H1 (cell line): ENCODE measurements around the gene FBXW8. TPM values are rescaled to one million over a fixed set of nuclear protein-coding genes. Genes with fewer than 3 reads are reported as not detected.

Experiments
- CTCF ChIA-PET: fragments of 300-600 bp; sonication (Branson Sonifier 250); formaldehyde crosslinking; loops from one replicate; lab custom pipeline; 2021; ENCODE audit not compliant: partially characterized antibody; lab: Charles Lee
- POLR2A ChIA-PET: fragments of 300-600 bp; sonication (Branson Sonifier 250); formaldehyde crosslinking; loops from one replicate; lab custom pipeline; 2021; ENCODE audit warnings: inconsistent platforms; ENCODE audit not compliant: partially characterized antibody; lab: Charles Lee
- DNase-seq, 2 experiments: peaks; one replicate each; pipeline versions ENCODE4 v3.0.0 to v3.0.0-alpha.2; 2010 to 2022; ENCODE audit warnings: low spot score in 2 of 2, low read depth in 1 of 2, mixed read lengths in 1 of 2
- FAIRE-seq: peaks from 2 replicates; lab custom pipeline; 2011; peaks lifted over from hg19 to GRCh38; lab: Jason Lieb, UNC
- H2AFZ ChIP-seq: 2 replicates; pipeline ENCODE4 v1.8.1; 2012; ENCODE audit warnings: low read length, inconsistent platforms
- H2AK5ac ChIP-seq: 2 replicates; pipeline ENCODE4 v1.6.1; 2013; ENCODE audit warnings: low read depth, low read length
- H2BK120ac ChIP-seq: replicated peaks from 2 replicates; pipeline ENCODE3; 2013; ENCODE audit warnings: low read depth, low read length, inconsistent platforms
- H2BK12ac ChIP-seq: 2 replicates; pipeline ENCODE4 v1.6.1; 2013; ENCODE audit warnings: low read depth, low read length
- H2BK15ac ChIP-seq: 2 replicates; pipeline ENCODE4 v1.6.1; 2013; ENCODE audit warnings: low read length
- H2BK20ac ChIP-seq: 2 replicates; pipeline ENCODE4 v1.6.1; 2013; ENCODE audit warnings: low read length
- H2BK5ac ChIP-seq: 2 replicates; pipeline ENCODE4 v1.6.1; 2013; ENCODE audit warnings: low read depth, low read length
- H3K14ac ChIP-seq: 2 replicates; pipeline ENCODE4 v1.6.1; 2013; ENCODE audit warnings: inconsistent platforms; ENCODE audit not compliant: insufficient read length
- H3K18ac ChIP-seq: 2 replicates; pipeline ENCODE4 v1.6.1; 2013; ENCODE audit warnings: low read length; ENCODE audit errors: extremely low read depth
- H3K23ac ChIP-seq: 2 replicates; pipeline ENCODE4 v1.6.1; 2013; ENCODE audit warnings: inconsistent platforms; ENCODE audit not compliant: insufficient read length
- H3K23me2 ChIP-seq: 2 replicates; pipeline ENCODE4 v1.6.1; 2013; ENCODE audit warnings: low read depth, low read length
- H3K27ac ChIP-seq: 2 replicates; pipeline ENCODE4 v1.6.1; 2011; ENCODE audit warnings: low read depth, low read length, inconsistent platforms
- H3K27me3 ChIP-seq, 4 experiments: replicated peaks in 1 of 4; 1 replicate in 1 of 4; 2 replicates in 3 of 4; pipeline versions ENCODE4 v1.6.1 to v1.8.1; 2011 to 2013; ENCODE audit warnings: low read length in 3 of 4, mild to moderate bottlenecking in 3 of 4, inconsistent platforms in 2 of 4, mixed read lengths in 2 of 4, moderate library complexity in 1 of 4; ENCODE audit not compliant: control insufficient read depth in 3 of 4, insufficient read depth in 3 of 4; ENCODE audit errors: extremely low read depth in 1 of 4
- H3K36me3 ChIP-seq, 4 experiments: 2 replicates each; pipeline versions ENCODE4 v1.6.1 to v1.8.1; 2011 to 2013; ENCODE audit warnings: mild to moderate bottlenecking in 4 of 4, low read length in 3 of 4, moderate library complexity in 2 of 4, control low read depth in 1 of 4, inconsistent platforms in 1 of 4; ENCODE audit not compliant: insufficient read depth in 4 of 4, control insufficient read depth in 2 of 4
- H3K4ac ChIP-seq: replicated peaks from 2 replicates; pipeline ENCODE3; 2013; ENCODE audit warnings: low read length, low read depth, mixed read lengths, inconsistent platforms; ENCODE audit not compliant: insufficient read length
- H3K4me1 ChIP-seq, 4 experiments: replicated peaks in 1 of 4; 1 replicate in 1 of 4; 2 replicates in 3 of 4; pipeline versions ENCODE4 v1.6.1 to v1.8.1; 2011 to 2013; ENCODE audit warnings: low read length in 3 of 4, inconsistent platforms in 2 of 4, mixed read lengths in 1 of 4; ENCODE audit not compliant: insufficient read depth in 4 of 4, control insufficient read depth in 3 of 4
- H3K4me2 ChIP-seq, 2 experiments: 2 replicates each; pipeline versions ENCODE4 v1.6.1 to v1.8.1; 2011 to 2013; ENCODE audit warnings: low read depth in 2 of 2, low read length in 2 of 2, control low read depth in 1 of 2, inconsistent platforms in 1 of 2, mild to moderate bottlenecking in 1 of 2; ENCODE audit not compliant: insufficient read depth in 1 of 2
- H3K4me3 ChIP-seq, 4 experiments: fragments of 200-600, 300-600 bp in 1 of 4; sonication (generic), shearing (Covaris generic), sonication (Bioruptor Twin) in 1 of 4; 2 replicates each; pipeline versions ENCODE4 v1.5.1 to v1.8.1; 2011 to 2016; ENCODE audit warnings: low read length in 4 of 4, low read depth in 3 of 4, control low read depth in 2 of 4, inconsistent platforms in 2 of 4, mild to moderate bottlenecking in 2 of 4, mixed read lengths in 1 of 4, moderate library complexity in 1 of 4; ENCODE audit not compliant: insufficient read depth in 2 of 4; ENCODE audit errors: extremely low read depth in 1 of 4
- H3K56ac ChIP-seq: replicated peaks from 2 replicates; pipeline ENCODE3; 2013; ENCODE audit warnings: low read depth, mild to moderate bottlenecking, mixed read lengths, low read length, inconsistent platforms; ENCODE audit not compliant: insufficient read length
- H3K79me1 ChIP-seq: 2 replicates; pipeline ENCODE4 v1.6.1; 2013; ENCODE audit warnings: low read depth, low read length, control low read depth
- H3K79me2 ChIP-seq, 2 experiments: 2 replicates each; pipeline versions ENCODE4 v1.6.1 to v1.8.1; 2012 to 2013; ENCODE audit warnings: low read length in 2 of 2, mild to moderate bottlenecking in 2 of 2, inconsistent platforms in 1 of 2; ENCODE audit not compliant: insufficient read depth in 2 of 2, control insufficient read depth in 1 of 2
- H3K9ac ChIP-seq, 4 experiments: replicated peaks in 1 of 4; 1 replicate in 1 of 4; 2 replicates in 3 of 4; pipeline versions ENCODE4 v1.6.1 to v1.8.1; 2011 to 2013; ENCODE audit warnings: low read depth in 3 of 4, low read length in 3 of 4, control low read depth in 2 of 4, mild to moderate bottlenecking in 2 of 4, moderate library complexity in 2 of 4, inconsistent platforms in 1 of 4; ENCODE audit errors: extremely low read depth in 1 of 4
- H3K9me3 ChIP-seq, 2 experiments: 2 replicates each; pipeline versions ENCODE4 v1.6.1 to v1.8.1; 2012 to 2013; ENCODE audit warnings: mild to moderate bottlenecking in 2 of 2, moderate library complexity in 2 of 2, control low read depth in 1 of 2, inconsistent platforms in 1 of 2, low read depth in 1 of 2, low read length in 1 of 2, mixed read lengths in 1 of 2; ENCODE audit not compliant: insufficient read depth in 2 of 2
- H4K20me1 ChIP-seq, 2 experiments: replicated peaks in 1 of 2; 2 replicates each; pipeline versions ENCODE3 to v1.8.1; 2011 to 2013; ENCODE audit warnings: inconsistent platforms in 2 of 2, low read length in 2 of 2, mild to moderate bottlenecking in 1 of 2; ENCODE audit not compliant: insufficient read depth in 2 of 2, control insufficient read depth in 1 of 2
- H4K5ac ChIP-seq: 2 replicates; pipeline ENCODE4 v1.6.1; 2013; ENCODE audit warnings: low read length, low read depth, mixed read lengths, inconsistent platforms; ENCODE audit not compliant: insufficient read length
- H4K8ac ChIP-seq: 2 replicates; pipeline ENCODE4 v1.8.0; 2013; ENCODE audit warnings: mild to moderate bottlenecking, moderate library complexity, low read length, inconsistent platforms; ENCODE audit not compliant: insufficient read depth; ENCODE audit errors: extremely low read depth
- H4K91ac ChIP-seq: replicated peaks from 2 replicates; pipeline ENCODE3; 2013; ENCODE audit warnings: low read length, mixed read lengths, inconsistent platforms; ENCODE audit not compliant: insufficient read length
- BRCA1 ChIP-seq: IDR thresholded peaks from 2 replicates; pipeline ENCODE4 v1.6.1; 2012; ENCODE audit warnings: low read depth, low read length, improper control_type of control experiment
- EP300 ChIP-seq, 2 experiments: IDR thresholded peaks; 1 replicate in 1 of 2; 2 replicates in 1 of 2; pipeline ENCODE4 v1.6.1; 2011 to 2012; ENCODE audit warnings: low read depth in 2 of 2, low read length in 2 of 2, mild to moderate bottlenecking in 2 of 2, borderline replicate concordance in 1 of 2, inconsistent platforms in 1 of 2, moderate library complexity in 1 of 2
- EZH2 ChIP-seq: fragments of 200-600 bp; sonication (generic); IDR thresholded peaks from 2 replicates; pipeline ENCODE4 v1.7.1; 2012; ENCODE audit warnings: low read depth, mild to moderate bottlenecking, moderate library complexity, low read length, inconsistent platforms; ENCODE audit not compliant: severe bottlenecking
- FOSL1 ChIP-seq: IDR thresholded peaks from 2 replicates; pipeline ENCODE4 v1.6.1; 2011; ENCODE audit warnings: mild to moderate bottlenecking, low read depth, low read length, moderate library complexity; ENCODE audit not compliant: insufficient read depth
- GTF2F1 ChIP-seq: IDR thresholded peaks from 2 replicates; pipeline ENCODE4 v1.6.1; 2012; ENCODE audit warnings: low read depth, low read length, improper control_type of control experiment, borderline replicate concordance
- JUN ChIP-seq: IDR thresholded peaks from 2 replicates; pipeline ENCODE4 v1.6.1; 2011; ENCODE audit warnings: low read depth, mild to moderate bottlenecking, improper control_type of control experiment, low read length
- POU5F1 ChIP-seq: IDR thresholded peaks from 2 replicates; pipeline ENCODE4 v1.6.1; 2011; ENCODE audit warnings: low read depth, mild to moderate bottlenecking, low read length, moderate library complexity
- SAP30 ChIP-seq: fragments of 300-600 bp; sonication (generic); IDR thresholded peaks from 2 replicates; pipeline ENCODE4 v1.7.1; 2012; ENCODE audit warnings: low read length, moderate library complexity, mild to moderate bottlenecking, inconsistent platforms; ENCODE audit not compliant: insufficient read depth, insufficient replicate concordance
- SIN3A ChIP-seq, 2 experiments: IDR thresholded peaks in 1 of 2; conservative IDR thresholded peaks in 1 of 2; 2 replicates each; pipeline ENCODE4 v1.6.1; 2011 to 2012; ENCODE audit warnings: low read length in 2 of 2, improper control_type of control experiment in 1 of 2, low read depth in 1 of 2, mild to moderate bottlenecking in 1 of 2
- SIRT6 ChIP-seq: IDR thresholded peaks from one replicate; pipeline ENCODE4 v1.7.1; 2012; ENCODE audit warnings: low read length, inconsistent platforms
- TCF12 ChIP-seq: IDR thresholded peaks from 2 replicates; pipeline ENCODE4 v1.6.1; 2011; ENCODE audit warnings: low read depth, mild to moderate bottlenecking, low read length
- WGBS, 2 experiments: shearing (Covaris generic) in 1 of 2; methylation state at CpG; one replicate each; pipeline versions ENCODE4 v1.1.6 to v1.1.7; 2013 to 2015; ENCODE audit warnings: low lambda C conversion rate in 2 of 2, mixed read lengths in 2 of 2, inconsistent platforms in 1 of 2, low coverage in 1 of 2, missing lambda C conversion rate in 1 of 2; ENCODE audit not compliant: insufficient replicate concordance in 2 of 2, insufficient coverage in 1 of 2, insufficient read length in 1 of 2; ENCODE audit errors: extremely low coverage in 1 of 2, missing lambda C conversion rate in 1 of 2; 5-methylcytosine and 5-hydroxymethylcytosine counted together
- polyA plus RNA-seq, 7 experiments: library from polyadenylated mRNA; depleted of rRNA in 3 of 7; stranded (reverse) in 5 of 7; unstranded in 2 of 7; fragments of >200 nt in 5 of 7; fragments of 200-250 nt in 2 of 7; gene quantifications; 1 replicate in 5 of 7; 2 replicates in 1 of 7; 4 replicates in 1 of 7; pipeline versions ENCODE4 v1.2.1 to v1.2.3, GENCODE V29; 2011 to 2013; ENCODE audit warnings: missing spikeins in 2 of 7, mixed read lengths in 2 of 7
- total RNA-seq: library from RNA; stranded (reverse); fragmentation: NEBNext Ultra II Directional; extraction: Animal tissue kit (Norgen Biotek cat#: 25700); gene quantifications from 2 replicates; pipeline ENCODE4 v1.2.1, GENCODE V29; 2021

The FBXW8 gene
- total and polyA plus RNA-seq, 2 of the 8 experiments (the other 6 are each of a cell fraction or from before 2014, with no cell fraction given), result 15.8 to 16.0 TPM

DNA sequence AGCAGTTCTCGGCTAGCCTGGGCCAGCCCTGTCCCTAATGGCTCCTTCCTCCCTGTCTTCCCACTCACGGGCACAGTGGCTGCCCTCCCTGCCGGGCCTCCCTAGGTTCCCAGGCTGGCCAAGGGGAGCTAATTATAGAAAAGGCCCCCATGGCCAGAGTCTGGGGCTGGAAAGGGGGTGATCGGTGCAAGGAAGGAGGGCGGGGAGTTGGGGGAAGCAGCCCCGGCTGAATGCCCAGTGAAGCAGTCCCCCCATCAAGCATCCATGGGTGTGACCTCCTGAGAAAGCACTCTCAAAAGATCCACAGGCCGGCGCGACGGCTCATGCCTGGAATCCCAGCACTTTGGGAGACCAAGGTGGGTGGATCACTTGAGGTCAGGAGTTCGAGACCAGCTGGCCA, 133.6 kb downstream of the FBXW8 start:
- no peak overlapping the region for H2BK12ac ChIP-seq
- no peak overlapping the region for H3K4me3 ChIP-seq
- H3K4me2 ChIP-seq, result no peak overlapping the region
- H3K79me1 ChIP-seq, result no peaks in the 10 kb centered on the region
- no peak overlapping the region for H3K18ac ChIP-seq
- ChIA-PET POLR2A (interaction anchor here (0.5 kb wide), 1 partner anchor 177 kb away, joined by 4 read pairs; no protein-coding TSS in a partner anchor), CTCF (interaction anchor here (0.8 to 2.7 kb wide), 10 partner anchors 9 to 106 kb away, joined by 3 to 8 read pairs (median 4); no protein-coding TSS in a partner anchor)
- no peak overlapping the region for H4K91ac ChIP-seq
- H4K8ac ChIP-seq, result no peak overlapping the region
- no peak for TF ChIP-seq JUN
- TF ChIP-seq SIRT6, result no peak
- TF ChIP-seq SIN3A (conservative IDR thresholded peaks at IDR 0.05 in 1 of 2, IDR thresholded peaks at IDR 0.05 in 1 of 2; ENCODE audit: low read depth in 1 of 2, low read length in 2 of 2), result no peak
- no peak for TF ChIP-seq TCF12
- no peak for TF ChIP-seq EP300 (IDR thresholded peaks at IDR 0.05; ENCODE audit: borderline replicate concordance in 1 of 2, low read depth in 2 of 2, low read length in 2 of 2)
- no peak for TF ChIP-seq GTF2F1
- no peak for TF ChIP-seq FOSL1
- TF ChIP-seq EZH2, result no peak
- no peak for TF ChIP-seq SAP30
- TF ChIP-seq POU5F1, result no peak
- TF ChIP-seq BRCA1, result no peak
- DNase-seq (no peak), FAIRE-seq (no peak)
- WGBS, 2 experiments, result 90% methylated on average over 11 of the region's 11 CpGs; no CpG with 5 or more reads in 1 of the 2 experiments
- H3K23ac ChIP-seq, result no peak overlapping the region
- no peaks in the 10 kb centered on the region for H3K36me3 ChIP-seq
- H2BK120ac ChIP-seq, result no peak overlapping the region
- no peak overlapping the region for H2BK5ac ChIP-seq
- no peaks in the 10 kb centered on the region for H3K27me3 ChIP-seq
- H3K56ac ChIP-seq, result no peak overlapping the region
- H3K23me2 ChIP-seq, result no peaks in the 10 kb centered on the region
- H2AFZ ChIP-seq, result no peak overlapping the region
- H4K20me1 ChIP-seq, result no peaks in the 10 kb centered on the region
- H3K14ac ChIP-seq, result no peak overlapping the region
- no peaks in the 10 kb centered on the region for H3K79me2 ChIP-seq
- no peak overlapping the region for H2BK15ac ChIP-seq
- no peak overlapping the region for H3K4ac ChIP-seq
- H2AK5ac ChIP-seq, result no peak overlapping the region
- no peak overlapping the region for H3K9ac ChIP-seq
- no peak overlapping the region for H2BK20ac ChIP-seq
- no peak overlapping the region for H4K5ac ChIP-seq
- H3K4me1 ChIP-seq, result peaks cover 1 to 19% (median 15%) of the 10 kb centered on the region in 4 experiments
- no peak overlapping the region for H3K27ac ChIP-seq
- H3K9me3 ChIP-seq, result no peaks in the 10 kb centered on the region
